ENCODE results near the gene FFAR3. TPM values are rescaled to one million over a fixed set of nuclear protein-coding genes. Genes with fewer than 3 reads are reported as not detected.

The FFAR3 gene
- total and polyA plus RNA-seq, 9 of the 15 experiments (the other 6 are each of a cell fraction or from before 2014, with no cell fraction given) = not detected

- no peak for TF ChIP-seq MAFG (tag; conservative IDR thresholded peaks at IDR 0.05)
- TF ChIP-seq HSF4 (CRISPR knock-in tag; IDR thresholded peaks at IDR 0.05; ENCODE audit: borderline replicate concordance) = no peak
- no peak for TF ChIP-seq HOXB6 (CRISPR knock-in tag; IDR thresholded peaks at IDR 0.05; ENCODE audit: borderline replicate concordance)
- no peak for TF ChIP-seq RFX7 (CRISPR knock-in tag; IDR thresholded peaks at IDR 0.05)
- TF ChIP-seq ZNF592 (IDR thresholded peaks at IDR 0.05) = peak; percentile 99
- no peak for TF ChIP-seq CHAMP1 (IDR thresholded peaks at IDR 0.05)
- TF ChIP-seq KLF6 (CRISPR knock-in tag; IDR thresholded peaks at IDR 0.05; ENCODE audit: borderline replicate concordance) = no peak
- TF ChIP-seq HDAC1 (IDR thresholded peaks at IDR 0.05) = peak in 1 of 2 experiments; percentile 43; a peak in 2 of 4 replicates
- peak; percentile 95 for TF ChIP-seq ZNF583 (CRISPR knock-in tag; IDR thresholded peaks at IDR 0.05)
- TF ChIP-seq LCOR (CRISPR knock-in tag; IDR thresholded peaks at IDR 0.05) = no peak
- TF ChIP-seq FOSL1 (tag; conservative IDR thresholded peaks at IDR 0.05) = peak; percentile 49
- no peak for TF ChIP-seq JUNB (CRISPR knock-in tag; conservative IDR thresholded peaks at IDR 0.05)
- no peak for TF ChIP-seq ESRRA (IDR thresholded peaks at IDR 0.05; ENCODE audit: borderline replicate concordance, low read depth)
- TF ChIP-seq FOS (IDR thresholded peaks at IDR 0.05; ENCODE audit: extremely low read depth, insufficient read length) = no peak
- TF ChIP-seq ZNF277 (CRISPR knock-in tag; IDR thresholded peaks at IDR 0.05; ENCODE audit: borderline replicate concordance) = no peak
- no peak for TF ChIP-seq ADNP (tag; IDR thresholded peaks at IDR 0.05)
- peak; percentile 55; the same call in 1 of the 2 replicates for TF ChIP-seq NCOR1 (IDR thresholded peaks at IDR 0.05)
- TF ChIP-seq PHTF2 (CRISPR knock-in tag; IDR thresholded peaks at IDR 0.05) = no peak
- peak; percentile 56; the same call in 1 of the 2 replicates for TF ChIP-seq IRF9 (tag; IDR thresholded peaks at IDR 0.05)
Observed at GRCh38 chr19:35309481-35310279, 48.6 kb upstream of the FFAR3 start (continued).
